ENCODE results near the gene PLCD3.

The PLCD3 gene

DNA sequence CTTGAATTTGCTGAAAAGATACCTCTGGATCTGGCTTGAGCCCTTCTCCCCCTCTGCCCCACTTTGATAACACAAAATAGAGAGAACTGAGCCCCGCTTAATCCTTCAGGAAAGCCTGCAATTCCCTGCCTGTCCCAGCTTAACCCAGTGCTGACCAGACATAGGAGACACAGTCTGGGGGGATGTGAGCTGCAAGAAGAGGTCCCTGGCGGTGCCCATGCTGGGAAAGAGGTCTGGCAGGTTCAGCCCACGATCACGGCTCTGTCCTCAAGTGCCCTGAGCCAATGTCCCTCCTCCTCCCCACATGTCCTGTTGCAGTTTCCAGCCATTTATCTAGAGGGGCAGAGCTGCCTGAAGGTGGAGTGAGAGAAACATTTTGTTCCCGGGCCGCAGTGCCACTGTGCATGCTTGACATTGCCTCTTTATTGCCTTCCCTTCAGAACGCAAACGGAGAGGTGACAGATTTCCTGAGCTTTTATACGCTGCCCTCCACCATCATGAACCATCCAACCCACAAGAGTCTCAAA, 29.0 kb downstream of the PLCD3 start:
- no peak for DNase-seq (ENCODE audit: low read depth in 2 of 2)

DNA sequence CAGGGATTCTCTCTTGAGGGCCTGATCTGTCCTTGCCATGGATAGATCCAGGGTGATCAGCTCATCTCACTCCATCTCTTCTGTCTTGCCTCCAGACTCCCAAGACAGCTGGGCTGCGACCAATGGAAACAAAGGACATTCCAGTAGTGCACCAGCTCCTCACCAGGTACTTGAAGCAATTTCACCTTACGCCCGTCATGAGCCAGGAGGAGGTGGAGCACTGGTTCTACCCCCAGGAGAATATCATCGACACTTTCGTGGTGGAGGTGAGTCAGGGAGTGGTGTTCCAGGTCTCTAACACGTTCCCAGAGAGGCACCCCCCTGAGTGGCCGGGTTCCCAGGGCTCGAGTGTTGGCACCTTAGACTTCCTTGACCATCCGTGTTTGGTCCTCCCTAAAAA, 29.5 kb downstream of the PLCD3 start:
- DNase-seq (ENCODE audit: low read depth in 2 of 2): no peak

DNA sequence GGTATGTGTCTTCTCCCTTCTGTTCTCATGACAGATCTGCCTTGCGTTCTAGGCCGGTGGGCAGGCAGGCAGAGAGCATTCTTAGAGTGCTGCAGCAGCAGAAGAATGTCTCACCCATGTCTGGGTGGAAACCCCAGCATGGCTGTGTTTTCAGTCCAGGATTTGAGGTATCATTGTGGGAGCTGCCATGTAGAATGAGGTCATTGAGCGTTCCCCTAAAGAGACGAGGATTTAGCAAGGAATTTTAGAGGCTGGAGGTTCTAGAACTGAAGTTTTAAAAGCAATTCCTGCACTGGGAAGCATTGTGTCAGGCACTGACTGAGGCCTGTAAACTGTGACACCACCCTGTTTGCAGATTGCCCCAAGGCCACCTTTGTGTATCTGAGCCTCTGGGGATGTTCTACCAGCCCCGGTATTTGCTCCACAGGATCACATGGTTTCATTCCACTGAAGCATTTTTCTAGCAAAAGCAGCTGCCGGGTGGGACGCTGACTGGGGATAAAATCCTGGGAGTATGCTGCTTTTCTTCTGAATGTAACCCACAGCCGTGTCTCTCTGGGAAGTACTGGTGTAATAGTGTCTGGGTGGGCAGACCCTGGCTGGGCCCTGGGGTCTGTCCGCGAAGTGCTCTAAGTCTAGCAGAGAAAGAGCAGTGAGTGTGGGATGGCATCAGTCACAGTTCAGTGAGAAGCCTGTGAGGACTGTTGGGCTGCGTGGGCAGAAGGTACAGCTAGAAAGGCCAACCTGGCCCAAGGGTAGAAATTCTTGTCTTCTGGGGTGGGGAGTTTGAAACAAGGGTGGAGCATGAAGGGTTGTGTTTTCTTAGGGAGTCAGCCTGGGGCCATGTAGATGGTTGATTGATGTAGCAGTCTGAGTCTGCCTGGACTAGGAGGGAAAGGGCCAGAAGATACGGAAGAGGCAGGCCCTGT, 30.2 kb downstream of the PLCD3 start:
- no peak for DNase-seq (ENCODE audit: low read depth in 2 of 2)

DNA sequence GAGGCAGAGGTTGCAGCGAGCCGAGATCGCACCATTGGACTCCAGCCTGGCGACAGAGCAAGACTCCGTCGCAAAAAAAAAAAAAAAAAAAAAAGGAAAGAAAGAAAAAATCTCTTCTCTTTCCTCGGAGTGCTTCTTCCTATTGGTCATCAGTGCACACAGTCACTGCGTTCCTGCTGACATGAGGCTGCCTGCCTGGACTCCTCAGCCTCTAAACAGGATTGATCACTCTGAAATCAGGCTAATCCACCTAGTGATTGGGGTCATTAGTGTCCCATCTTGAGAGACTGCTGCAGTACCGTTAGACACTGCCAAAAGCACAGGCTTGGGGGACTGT, 30.8 kb downstream of the PLCD3 start:
- no peak for DNase-seq (ENCODE audit: low read depth in 2 of 2)

DNA sequence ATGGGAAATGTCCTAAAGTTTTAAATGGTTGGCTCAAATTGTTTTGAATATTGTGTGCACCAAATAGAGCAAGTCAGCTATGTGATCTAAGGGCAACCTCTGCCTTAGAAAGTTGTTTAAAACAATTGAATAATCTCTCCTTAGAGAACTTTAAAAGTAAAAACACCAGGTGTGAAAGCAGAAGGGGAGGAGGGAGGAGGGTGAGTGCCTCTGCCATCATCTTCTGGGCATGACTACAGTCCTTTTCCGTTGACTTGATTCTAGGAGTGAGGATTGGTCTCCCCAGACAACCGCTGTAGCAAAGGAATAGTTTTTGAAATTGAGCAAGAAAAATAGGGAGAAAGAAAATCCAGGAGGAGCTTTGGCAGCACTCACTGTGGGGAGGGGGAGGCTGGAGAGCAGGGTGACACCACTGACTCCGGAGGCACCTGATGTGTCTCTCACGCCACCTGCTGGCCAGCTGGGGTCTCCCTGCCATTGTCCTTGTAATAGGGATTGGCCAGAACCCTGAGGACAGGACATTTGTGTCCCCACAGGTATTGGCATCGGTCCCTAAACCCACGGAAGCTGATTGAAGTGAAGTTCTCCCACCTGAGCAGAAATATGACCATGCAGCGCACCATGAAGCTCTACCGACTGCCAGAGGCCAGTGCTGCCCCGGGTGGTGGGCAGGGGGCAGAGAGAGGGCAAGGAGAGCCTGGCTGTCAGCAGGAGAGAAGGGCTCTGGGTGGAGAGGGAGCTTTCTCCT, 33.3 kb downstream of the PLCD3 start:
- peak; percentile 57 to 75 for DNase-seq (ENCODE audit: low read depth in 2 of 2)

DNA sequence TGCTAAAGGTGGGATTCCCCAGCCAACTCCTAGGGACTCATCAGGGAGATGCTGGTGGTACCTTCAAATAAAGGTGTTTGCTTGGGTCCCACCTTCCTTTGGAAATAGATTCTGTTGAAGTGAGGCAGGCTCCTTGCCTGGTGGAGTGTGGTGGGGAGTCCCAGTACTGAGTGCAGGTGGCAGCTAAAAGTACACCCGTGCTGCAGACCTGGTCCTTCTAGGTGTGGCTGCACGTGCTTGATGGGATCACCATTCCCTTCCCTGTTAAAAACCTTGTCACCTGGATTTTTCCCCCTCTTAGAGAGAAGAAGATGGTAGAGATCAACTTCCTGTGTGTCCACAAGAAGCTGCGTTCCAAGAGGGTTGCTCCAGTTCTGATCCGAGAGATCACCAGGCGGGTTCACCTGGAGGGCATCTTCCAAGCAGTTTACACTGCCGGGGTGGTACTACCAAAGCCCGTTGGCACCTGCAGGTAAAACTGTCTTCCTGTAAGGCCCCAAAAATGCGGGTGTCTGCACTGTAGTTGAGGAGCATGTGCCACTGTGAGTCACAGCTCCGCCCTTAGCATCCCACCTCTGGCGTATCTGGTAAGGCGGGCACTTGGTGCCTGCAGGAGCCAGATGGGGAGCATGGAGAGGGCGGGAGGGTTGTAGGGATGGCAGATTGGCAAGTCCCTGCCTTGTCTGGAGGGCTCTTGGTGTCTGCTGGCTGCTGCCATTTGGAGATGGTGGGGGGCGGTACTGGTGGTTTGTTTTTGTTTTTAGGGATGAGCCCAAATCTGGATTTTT, 34.0 kb downstream of the PLCD3 start:
- DNase-seq (ENCODE audit: low read depth in 2 of 2): no peak

DNA sequence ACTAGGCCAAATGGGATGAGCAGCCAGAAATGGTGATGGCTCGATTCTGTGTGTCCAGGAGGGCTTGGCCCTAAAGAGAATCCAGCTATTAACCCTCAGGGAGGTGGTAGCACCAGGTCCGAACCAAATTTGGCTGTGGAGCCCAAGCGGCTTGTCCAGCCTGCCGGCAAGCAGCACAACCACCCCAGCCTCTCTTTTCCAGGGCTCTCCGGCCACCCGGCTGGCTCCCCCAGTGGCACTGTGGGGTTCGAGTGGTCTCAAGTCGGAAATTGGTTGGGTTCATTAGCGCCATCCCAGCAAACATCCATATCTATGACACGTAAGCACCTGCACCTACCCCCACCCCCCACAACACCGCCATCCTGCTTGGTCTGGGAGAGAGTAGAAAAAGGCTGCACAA, 35.4 kb downstream of the PLCD3 start:
- no peak for DNase-seq (ENCODE audit: low read depth in 2 of 2)

DNA sequence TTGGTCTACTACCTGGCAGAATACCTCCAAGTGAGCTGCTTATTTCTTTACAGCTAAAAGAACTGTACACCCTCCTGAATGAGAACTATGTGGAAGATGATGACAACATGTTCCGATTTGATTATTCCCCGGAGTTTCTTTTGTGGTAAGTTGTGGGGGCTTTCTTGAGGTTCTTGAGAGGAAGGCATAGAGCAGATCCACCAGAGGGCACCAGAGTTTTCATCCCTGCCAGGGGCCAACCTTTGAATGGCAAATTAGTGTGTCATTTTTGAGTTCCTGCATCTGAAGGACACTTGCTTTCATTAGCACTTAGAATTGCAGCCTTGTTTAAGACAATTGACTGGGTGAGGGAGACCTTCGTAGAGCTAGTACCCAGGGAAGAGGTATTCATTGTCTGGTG, 36.2 kb downstream of the PLCD3 start:
- no peak for DNase-seq (ENCODE audit: low read depth in 2 of 2)

DNA sequence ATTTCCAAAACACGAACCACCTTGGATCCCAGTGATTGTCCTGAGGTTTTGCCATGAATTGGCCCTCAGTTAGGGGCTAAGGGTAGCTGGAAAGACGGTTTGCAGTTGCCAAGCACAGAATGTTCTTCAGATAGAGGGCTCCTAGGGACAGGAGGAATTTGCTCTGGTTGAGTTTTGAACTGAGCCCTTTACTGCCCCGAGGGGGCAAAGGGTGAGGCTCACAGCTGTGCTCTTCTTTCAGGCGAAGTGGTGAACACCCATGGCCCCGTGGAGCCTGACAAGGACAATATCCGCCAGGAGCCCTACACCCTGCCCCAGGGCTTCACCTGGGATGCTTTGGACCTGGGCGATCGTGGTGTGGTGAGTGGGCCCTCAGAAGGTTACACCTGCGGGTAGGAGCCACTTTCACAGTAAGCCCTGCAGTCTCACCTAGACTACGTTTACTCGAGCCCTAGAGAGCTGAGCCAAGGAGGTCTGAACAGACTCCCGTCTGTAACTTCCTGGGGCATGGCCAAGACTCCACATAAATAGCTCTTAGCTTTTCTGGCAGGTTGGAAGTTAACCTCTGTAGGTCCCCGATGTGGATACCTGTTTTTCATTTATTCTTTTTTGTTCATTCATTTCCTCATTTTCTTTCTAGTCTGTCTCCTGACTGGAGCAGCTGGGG, 38.7 kb downstream of the PLCD3 start:
- no peak for DNase-seq (ENCODE audit: low read depth in 2 of 2)

DNA sequence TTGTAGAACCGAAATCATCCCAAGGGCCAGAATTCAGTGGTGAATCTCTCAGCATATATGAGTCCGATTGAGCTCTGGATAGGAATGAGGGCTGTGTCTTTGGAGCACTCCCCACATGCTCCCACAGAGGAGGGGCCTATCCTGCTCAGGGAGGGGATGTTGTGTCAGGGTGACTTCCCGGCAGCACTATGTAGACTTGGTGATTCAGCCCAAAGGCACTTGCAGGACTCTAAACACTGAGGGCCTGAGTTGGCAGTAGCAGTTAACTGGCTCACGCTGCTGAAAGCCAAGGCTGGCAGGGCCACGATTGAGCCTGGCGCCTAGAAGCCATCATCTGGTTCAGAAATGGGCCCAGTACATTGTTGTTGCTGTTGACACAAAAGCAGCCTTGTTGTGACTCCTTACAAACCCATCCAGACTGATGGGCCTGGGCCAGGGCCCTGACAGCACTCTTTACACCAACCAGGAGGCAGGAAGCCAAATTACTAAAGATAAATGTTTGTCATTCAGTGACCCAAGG, 39.3 kb downstream of the PLCD3 start:
- DNase-seq (ENCODE audit: low read depth in 2 of 2): no peak

DNA sequence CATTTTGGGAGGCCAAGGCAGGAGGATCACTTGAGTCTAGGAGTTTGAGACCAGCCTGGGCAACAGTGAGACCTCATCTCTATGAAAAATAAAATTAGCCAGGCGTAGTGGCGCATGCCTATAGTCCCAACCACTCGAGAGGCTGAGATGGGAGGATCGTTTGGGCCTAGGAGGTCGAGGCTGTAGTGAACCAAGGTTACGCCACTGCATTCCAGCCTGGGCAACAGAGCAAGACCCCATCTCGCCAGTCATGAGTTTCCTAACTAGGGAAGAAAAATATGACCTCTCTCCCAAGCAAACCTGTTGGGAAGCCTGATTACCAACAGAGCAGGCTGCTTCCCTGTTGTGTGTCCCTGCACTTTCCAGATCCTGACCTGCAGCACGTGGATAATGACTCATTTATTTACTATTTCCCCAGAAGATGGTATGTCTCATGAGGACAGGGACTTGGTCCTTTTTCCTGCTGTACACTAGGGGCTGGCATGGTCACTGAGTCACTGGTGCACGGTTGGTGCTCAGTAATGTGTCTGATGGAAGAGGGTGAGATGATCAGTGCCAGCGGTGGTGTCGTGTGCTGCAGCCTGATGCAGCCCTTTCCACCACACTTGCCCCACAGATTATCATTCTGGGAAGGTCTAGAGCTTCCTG, 40.4 kb downstream of the PLCD3 start:
- DNase-seq (ENCODE audit: low read depth in 2 of 2): no peak

DNA sequence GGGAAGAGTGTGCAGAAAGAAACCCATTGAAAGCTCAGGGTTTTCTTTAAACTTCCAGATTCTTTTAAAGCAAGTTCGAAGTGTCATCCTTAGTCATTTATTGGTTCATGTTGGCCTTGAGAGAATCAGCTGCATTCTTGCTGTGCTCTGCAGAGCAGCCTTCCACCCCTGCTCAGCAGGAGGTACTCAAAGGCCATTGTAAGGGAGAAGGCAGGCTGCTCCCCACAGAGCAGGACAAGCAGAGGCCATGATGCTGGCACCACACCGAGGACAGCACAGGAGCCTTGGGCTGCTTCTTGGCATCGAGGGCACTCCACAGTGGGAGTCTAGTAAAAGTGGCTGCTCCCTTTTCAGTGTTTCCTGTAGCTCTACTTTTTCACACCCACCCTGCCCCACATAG, 41.6 kb downstream of the PLCD3 start:
- DNase-seq (ENCODE audit: low read depth in 2 of 2): no peak

DNA sequence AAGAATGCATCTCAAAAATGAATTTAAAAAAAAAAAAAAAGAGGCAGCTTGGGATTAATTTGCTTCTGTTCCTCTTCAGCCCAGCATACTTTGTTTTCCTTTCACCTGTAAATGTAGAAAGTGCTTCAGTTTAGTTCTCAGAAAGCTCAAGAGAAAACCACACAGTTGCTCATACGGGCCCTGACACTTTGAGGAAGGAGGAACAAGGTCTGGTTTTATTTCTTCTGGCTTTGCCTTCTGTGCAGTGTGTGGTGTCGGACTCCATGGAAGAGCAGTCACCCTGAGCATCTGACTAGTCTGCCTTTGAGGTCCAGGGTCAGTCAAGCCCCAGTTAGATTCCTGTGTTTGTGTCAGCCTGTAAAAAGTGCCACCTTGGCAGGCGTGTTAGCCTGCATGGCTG, 43.6 kb downstream of the PLCD3 start:
- DNase-seq (ENCODE audit: low read depth in 2 of 2): no peak

DNA sequence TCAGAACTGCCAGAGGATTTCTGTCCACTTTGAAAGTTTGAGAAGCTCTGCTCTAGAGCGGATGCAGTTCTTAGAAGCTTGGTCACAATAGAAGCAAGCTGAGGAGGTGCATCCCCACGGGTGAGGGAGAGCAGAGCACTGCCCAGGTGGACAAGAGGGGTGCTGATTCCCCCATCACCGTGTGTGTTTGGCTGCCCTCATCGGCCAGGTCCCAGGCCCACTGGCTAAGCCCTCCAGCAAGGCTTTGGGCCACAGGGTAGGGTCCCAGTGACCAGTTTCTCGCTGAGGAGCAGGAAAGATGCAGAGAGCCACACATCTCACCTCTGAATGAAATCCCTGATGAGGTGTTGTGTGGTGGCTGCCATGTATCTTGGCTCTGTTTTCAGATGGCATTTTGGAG, 44.3 kb downstream of the PLCD3 start:
- no peak for DNase-seq (ENCODE audit: low read depth in 2 of 2)

DNA sequence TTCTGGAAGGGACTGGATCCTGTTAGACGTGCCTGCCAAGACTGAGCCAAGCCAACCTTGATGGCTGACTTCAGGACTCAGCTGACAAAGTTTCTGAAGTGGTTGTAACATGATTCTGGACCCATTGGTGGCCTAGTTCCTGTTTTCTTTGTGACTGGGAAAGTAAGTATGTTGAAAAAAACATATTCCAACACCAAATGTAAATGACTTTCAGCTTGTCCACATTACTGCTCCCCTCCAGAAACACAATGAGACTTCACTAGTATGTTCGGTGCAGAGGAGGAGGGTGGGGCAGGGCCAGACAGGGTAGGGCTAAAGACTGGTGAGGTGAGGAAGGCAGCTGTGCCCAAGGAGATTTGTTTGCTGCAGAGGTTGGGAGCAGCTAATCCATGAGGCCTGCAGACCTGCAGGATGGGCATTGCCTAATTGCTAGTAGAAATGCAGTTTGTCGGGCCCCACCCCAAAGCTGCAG, 44.8 kb downstream of the PLCD3 start:
- DNase-seq (ENCODE audit: low read depth in 2 of 2): no peak

DNA sequence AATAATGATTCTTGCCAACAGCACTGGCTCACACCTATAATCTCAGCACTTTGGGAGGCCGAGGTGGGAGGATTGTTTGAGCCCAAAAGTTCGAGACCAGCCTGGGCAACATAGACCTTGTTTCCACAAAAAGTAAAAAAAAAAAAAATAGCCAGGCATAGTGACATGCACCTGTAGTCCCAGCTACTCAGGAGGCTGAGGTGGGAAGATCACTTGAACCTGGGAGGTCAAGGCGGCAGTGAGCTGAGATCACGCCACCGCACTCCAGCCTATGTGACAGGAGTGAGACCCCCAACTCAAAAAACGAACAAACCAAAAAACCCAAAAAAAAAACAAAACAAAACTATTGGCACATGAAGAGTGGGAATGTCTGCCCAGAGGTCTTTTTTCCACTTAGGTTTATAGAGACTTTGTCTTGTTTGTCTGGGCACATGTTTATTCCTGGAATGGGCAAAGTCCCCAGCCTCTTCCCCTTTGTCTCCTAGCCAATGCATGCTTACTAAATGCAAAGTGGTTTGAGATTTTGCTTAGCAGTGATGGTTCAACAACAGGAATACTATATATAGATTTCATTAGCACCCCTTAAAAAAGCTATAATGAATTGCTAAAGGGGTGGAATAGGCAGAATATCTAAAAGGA, 45.3 kb downstream of the PLCD3 start:
- no peak for DNase-seq (ENCODE audit: low read depth in 2 of 2)

DNA sequence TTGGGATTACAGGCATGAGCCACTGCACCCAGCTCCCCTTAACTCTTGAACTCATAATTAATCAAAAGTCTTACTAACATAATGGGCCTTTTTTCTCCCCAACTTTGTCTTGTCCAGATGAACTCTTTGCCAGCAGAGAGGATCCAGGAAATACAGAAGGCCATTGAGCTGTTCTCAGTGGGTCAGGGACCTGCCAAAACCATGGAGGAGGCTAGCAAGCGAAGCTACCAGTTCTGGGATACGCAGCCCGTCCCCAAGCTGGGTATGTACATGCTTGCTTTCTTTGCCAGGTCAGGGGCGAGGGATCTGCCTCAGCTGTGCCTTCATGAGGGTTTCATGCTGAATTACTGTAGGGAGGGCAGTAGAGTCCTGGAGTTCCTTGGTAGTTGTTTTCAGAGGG, 45.9 kb downstream of the PLCD3 start:
- DNase-seq (ENCODE audit: low read depth in 2 of 2): no peak

DNA sequence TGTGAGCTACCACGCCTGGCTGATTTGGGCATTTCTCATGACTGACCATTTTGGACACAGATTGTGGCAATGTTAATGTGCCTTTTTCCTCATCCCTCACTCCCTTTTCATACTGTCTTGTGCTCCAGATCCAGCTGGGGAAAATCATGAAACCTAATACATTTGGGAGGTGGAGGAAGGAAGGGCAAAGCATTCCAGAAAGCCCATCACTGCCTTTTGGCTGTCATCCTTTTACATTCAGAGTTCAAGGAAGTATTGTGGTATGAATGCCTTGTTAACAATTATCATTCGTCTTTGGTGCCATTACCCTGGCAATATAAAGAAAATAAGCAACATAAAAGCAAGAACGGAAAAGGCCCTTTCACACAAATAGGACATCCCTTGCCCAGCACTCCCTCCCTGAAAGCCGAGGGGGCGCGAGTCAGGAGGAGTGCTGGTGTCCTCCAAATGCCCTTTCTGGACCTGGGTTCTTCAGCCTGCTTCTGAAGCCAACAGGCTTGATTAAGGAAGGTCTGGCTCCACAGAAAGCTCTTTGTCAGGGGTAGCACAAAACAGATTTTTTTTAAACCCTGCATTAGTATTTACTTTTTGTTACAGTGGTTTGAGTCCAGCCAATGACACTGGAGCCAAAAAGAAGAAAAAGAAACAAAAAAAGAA, 51.1 kb downstream of the PLCD3 start:
- DNase-seq (ENCODE audit: low read depth in 2 of 2): no peak

DNA sequence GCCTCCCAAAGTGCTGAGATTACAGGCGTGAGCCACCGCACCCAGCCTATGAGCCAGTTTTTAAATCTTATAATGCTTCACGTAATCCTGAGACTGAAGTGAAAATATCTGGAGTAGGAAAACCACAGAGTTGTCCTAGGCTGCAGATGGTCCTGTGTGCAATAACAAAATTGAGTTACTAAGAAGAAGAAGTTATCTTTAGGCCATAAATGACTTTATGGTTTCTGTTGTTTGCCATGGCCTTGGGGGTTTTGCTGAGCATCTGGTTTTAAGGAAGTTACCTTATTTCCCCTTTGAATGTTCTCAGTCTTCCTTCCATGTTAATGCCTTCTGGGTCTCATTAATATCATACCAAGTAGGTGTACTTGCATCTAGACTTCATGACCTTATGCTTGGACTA, 54.7 kb downstream of the PLCD3 start:
- no peak for DNase-seq (ENCODE audit: low read depth in 2 of 2)
